HG03060 (cell line): ENCODE measurements around the gene DRG2.
A peak's percentile ranks its signal among the peaks of the same experiment; 100 is the strongest.

ENCODE experiments used
- ATAC-seq: cut with Tn5 transposase; IDR thresholded peaks from one replicate; pipeline ENCODE4 v1.9.1; 2021; ENCODE audit warnings: low read depth, moderate number of reproducible peaks; ENCODE audit not compliant: unreplicated experiment

The DRG2 gene

DNA sequence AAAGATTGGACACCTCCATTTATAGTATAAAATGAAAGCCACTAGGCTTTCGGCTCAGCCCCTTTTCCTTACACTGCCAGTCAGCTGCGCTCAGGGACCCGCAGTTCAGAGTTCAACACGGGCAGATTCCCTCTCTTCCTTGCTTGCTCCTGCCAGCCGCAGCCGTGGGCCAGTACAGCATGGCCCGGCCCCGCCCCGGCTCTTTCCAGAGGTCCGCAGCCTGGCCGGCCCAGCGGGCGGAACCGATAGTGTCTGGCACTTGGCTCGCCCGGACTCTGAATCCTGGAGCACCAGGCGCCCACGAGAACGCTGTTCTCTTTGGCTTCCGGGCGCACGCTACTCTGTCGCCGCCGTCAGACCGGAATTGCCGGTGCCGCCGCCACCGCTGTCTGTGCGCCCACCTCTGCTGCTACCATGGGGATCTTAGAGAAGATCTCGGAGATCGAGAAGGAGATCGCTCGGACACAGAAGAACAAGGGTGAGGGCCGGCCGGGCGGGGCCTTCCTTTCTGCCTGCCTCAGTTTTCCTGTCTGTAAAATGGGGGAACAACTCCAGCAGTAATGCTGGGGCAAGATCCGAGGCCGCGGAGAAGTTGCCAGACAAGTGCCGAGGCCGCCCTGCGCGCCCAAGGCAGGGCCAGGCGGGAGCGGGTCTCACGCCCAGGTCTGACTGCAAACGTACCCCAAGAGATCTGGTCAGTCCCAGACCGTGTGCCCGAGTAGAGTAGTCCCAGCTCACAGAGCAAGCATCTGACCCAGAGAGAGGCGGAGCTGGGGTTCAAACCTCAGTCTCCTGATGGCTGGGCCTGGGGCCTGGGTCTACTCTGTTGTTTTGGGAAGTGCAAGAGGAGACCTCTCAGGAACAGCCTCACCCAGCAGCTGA, at the start of gene DRG2:
Gene DRG2 (plus strand): TSS at position 339 of the 882 bp plus-strand sequence. CDS start 76 bp downstream, at position 415.
- peak; percentile 83 for ATAC-seq

DNA sequence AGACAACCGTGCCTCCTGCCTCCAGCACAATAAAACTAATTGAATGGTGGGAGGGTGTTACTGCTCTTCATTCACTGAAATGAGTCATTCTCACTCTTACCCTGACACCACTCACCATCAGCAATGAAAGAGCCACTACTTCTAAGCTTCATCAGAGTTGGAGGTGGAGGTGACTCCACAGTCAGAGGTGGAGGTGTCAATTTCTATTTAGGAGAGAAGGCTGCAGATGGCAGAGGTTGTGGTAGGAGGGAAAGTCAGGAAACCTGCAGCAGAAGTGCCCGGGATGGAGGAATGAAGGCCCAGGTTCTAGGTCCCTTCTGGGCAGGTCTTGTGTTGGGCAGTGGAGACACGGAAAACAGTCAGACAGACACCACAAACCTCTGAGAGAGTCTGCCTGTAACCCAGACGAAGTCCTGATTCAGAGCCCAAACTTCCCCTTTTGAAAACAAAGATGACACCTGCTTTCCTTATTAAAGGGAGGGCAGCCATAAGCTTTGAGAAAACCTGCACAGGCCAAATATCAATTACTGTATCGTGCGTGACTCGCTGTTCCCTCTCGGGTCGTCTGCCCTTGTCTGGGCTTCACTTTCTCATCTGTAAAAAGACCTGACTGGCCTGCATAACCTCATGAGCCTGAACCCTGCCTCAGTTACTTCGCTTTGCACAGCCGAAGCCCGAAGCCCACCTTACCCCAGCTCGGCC, 49.4 kb upstream of the DRG2 start:
- ATAC-seq: no peak

GRCh38 chr17:18038861-18039534, 48.8 kb upstream of the DRG2 start, which contains the start of the genes ATPAF2 and GID4:
Gene ATPAF2 (minus strand): TSS chr17:18039168. CDS start chr17:18039013, 155 bp downstream.
Gene GID4 (plus strand): TSS chr17:18039408. CDS start chr17:18039465, 57 bp downstream.
- peak; percentile 78 for ATAC-seq

- ATAC-seq: no peak
Measured at GRCh38 chr17:18039535-18040260, 48.0 kb upstream of the DRG2 start.

DNA sequence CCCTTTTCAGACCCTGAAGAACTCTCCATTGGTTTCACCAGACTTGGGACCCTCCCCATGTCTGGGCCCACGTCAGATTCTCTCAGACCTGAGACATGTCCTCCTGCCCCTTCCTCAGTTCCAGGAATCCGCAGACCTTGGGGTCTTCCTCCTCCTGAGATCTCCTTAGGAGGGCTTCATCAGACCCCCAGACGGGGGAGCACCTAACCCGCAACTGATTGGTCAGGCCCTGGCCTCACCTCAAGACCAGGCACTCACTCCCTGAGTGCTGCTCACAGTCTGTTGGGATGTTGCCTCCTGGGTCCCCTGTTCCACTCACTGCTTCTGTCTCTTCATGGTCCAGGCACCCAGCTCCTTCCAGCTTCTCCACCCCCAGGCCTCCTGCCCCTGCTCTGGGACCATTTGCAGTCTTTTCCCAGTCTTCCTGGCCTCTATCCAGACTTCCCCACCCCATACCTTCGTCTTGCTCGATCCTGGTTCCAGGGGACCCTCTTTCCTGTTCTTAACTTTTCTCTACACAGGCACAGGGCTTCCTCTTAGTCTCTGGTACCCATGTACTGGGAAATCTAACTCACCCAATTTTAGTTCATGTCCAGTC, 47.4 kb upstream of the DRG2 start:
- no peak for ATAC-seq

GRCh38 chr17:18041776-18042175, 46.0 kb upstream of the DRG2 start:
- ATAC-seq: no peak

GRCh38 chr17:18042983-18043382, 44.8 kb upstream of the DRG2 start:
- ATAC-seq: no peak

GRCh38 chr17:18043491-18043890, 44.3 kb upstream of the DRG2 start:
- no peak for ATAC-seq

GRCh38 chr17:18044609-18045008, 43.1 kb upstream of the DRG2 start:
- no peak for ATAC-seq

GRCh38 chr17:18045691-18046350, 41.9 kb upstream of the DRG2 start:
- ATAC-seq: no peak

DNA sequence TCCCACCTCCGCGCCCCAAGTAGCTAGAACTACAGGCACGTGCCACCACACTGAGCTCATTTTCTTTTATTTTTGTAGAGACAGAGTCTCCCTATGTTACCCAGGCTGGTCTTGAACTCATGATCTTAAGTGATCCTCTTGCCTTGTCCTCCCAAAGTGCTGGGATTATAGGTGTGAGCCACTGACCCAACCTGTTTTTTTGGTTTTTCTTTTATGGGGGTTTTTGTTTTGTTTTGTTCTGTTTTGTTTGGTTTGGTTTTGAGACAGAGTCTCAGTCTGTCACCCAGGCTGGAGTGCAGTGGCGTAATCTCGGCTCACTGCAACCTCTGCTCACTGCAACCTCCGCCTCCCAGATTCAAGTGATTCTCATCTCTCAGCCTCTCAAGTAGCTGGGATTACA, 32.2 kb upstream of the DRG2 start:
- ATAC-seq: no peak

DNA sequence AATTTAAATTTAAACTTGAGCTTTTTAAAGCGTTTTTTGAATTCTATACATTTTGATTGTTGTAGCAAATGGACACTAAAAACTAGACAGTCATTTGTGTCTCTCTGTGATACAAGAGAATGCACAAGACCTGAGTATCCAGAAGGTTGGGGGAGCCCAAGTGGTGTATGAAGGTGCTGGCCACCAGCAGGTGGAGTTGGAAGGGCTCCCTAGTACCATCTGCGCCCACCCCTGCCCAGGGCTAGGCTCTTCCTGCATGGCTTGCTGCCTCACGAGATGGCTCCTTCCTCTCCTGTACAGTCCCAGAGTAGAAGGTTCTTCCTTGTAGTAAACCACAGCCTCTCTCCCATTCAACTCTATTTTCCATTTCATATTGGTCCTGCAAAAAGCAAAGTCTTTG, 31.5 kb upstream of the DRG2 start:
- ATAC-seq: no peak

DNA sequence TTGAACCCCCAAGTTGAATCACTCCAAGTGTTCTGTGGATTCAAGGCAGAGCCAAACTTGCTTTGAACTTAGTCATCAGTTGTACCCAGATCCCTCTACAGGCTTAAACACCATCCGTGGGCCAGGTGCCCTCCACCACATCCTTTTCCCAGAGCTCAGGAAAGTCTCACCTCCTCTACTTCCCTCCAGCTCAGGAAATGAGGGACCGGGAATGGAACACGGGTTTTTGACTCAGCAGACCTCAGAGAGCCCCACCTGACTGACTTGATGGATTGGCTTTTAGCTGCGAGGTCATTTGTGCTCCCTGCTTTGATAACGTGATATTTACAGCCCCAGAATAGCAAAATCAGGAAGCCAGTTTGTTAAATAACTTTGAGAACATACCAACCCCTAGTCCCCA, 28.5 kb upstream of the DRG2 start:
- no peak for ATAC-seq

GRCh38 chr17:18064053-18064452, 23.7 kb upstream of the DRG2 start:
- no peak for ATAC-seq

DNA sequence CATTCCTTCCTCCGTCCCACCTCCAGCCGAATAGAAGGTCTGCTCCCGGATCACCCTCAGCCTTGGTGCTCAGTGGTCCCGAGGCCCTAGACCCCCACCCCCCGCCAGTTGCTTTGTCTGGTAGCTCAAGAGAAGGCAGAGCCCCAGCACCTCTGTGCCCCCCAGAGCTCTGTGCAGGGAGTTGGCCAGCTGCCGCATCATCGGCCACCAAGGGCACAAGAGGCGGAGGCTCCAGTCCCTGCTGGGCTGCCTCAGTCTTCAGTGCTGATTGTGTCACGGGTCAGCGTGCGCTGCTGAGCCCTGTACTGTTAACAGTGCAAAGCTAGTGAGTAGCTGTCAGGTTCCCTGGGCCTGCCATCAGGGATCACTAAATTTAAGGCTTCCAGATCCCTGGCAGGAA, 22.2 kb upstream of the DRG2 start:
- no peak for ATAC-seq

GRCh38 chr17:18066866-18067265, 20.9 kb upstream of the DRG2 start:
- no peak for ATAC-seq

DNA sequence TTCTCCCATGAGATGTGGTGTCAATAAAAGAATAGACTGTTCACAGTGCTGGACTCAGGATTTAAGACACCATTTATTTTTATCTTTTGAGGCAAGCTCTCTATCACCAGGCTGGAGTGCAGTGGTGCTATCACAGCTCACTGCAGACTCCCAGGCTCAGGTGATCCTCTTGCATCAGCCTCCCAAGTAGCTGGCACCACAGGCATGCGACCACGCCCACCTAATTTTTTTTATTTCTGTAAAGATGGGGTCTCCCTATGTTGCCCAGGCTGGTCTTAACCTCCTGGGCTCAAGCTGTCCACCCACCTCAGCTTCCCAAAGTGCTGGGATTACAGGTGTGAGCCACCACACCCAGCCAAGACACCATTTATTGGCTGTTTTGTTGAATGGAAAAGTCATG, 18.6 kb upstream of the DRG2 start:
- no peak for ATAC-seq

GRCh38 chr17:18070861-18071340, 16.8 kb upstream of the DRG2 start:
- ATAC-seq: no peak

DNA sequence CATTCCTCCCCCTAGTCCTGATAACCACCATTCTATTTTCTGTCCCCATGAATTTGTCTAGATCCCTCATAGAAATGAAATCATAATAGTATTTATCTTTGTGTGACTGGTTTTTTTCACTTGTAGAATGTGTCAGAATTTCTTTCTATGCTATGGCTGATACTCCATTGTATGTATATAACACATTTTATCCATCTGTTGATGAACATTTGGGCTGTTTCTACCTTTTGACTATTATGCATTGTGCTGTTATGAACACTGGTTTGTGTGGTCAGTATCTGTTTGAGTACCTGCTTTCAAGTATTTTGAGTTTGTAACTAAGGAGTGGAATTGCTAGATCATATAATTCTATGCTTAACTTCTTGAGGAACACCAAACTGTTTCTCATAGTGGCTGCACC, 16.0 kb upstream of the DRG2 start:
- ATAC-seq: no peak
